Ovary (tissue), 9 donors: Measurements from ENCODE around the gene GGACT. TPM values are rescaled to one million over a fixed set of nuclear protein-coding genes. Genes with fewer than 3 reads are reported as not detected.

ENCODE experiments used
- DNase-seq, 5 donors: peaks; one replicate each; pipeline ENCODE4 v3.0.0-alpha.2; 2019 to 2020
- H3K27ac ChIP-seq, 2 donors: fragments of 200-600 bp; one replicate each; pipeline versions ENCODE4 v1.5.1 to v1.8.0; 2019 to 2022
- H3K27me3 ChIP-seq: fragments of 200-600 bp; one replicate; pipeline ENCODE4 v1.8.0; 2022
- H3K36me3 ChIP-seq: fragments of 200-600 bp; sonication (generic); one replicate; pipeline ENCODE4 v1.5.1; 2019
- H3K4me1 ChIP-seq: one replicate; pipeline ENCODE4 v1.8.1; 2013; ENCODE audit warnings: mild to moderate bottlenecking, moderate library complexity; ENCODE audit not compliant: insufficient read depth
- H3K4me3 ChIP-seq: fragments of 200-600 bp; sonication (generic); one replicate; pipeline ENCODE4 v1.5.1; 2017
- H3K9me3 ChIP-seq, 2 donors: fragments of 200-600 bp in 1 of 2; sonication (generic) in 1 of 2; one replicate each; pipeline versions ENCODE4 v1.5.1 to v1.8.1; 2013 to 2019; ENCODE audit warnings: mild to moderate bottlenecking in 1 of 2, moderate library complexity in 1 of 2
- CTCF ChIP-seq, 3 donors: fragments of 450-650 bp in 2 of 3; fragments of 200-600 bp in 1 of 3; IDR thresholded peaks; one replicate each; pipeline versions ENCODE4 v1.5.1 to v1.8.0; 2016 to 2022; ENCODE audit warnings: antibody characterized with exemption in 3 of 3, mild to moderate bottlenecking in 1 of 3
- EP300 ChIP-seq: sonication (generic); formaldehyde crosslinking; IDR thresholded peaks from one replicate; pipeline ENCODE4 v1.6.1; 2017; ENCODE audit warnings: antibody characterized with exemption
- POLR2A ChIP-seq: fragments of 450-650 bp; IDR thresholded peaks from one replicate; pipeline ENCODE4 v1.6.1; 2017; ENCODE audit warnings: antibody characterized with exemption, mild to moderate bottlenecking, moderate library complexity
- WGBS, 3 donors: extraction: QIAGEN DNeasy Blood & Tissue Kit in 1 of 3; methylation state at CpG; one replicate each; pipeline versions ENCODE4 v1.1.5 to v1.1.7; 2013 to 2017; 5-methylcytosine and 5-hydroxymethylcytosine counted together
- intact Hi-C, 4 donors: fragments of 100-400 bp; cut with DNase I; formaldehyde crosslinking; loops; one replicate each; pipeline versions ENCODE4 v1.11.0 to v1.15.1; 2022 to 2023
- polyA plus RNA-seq, 2 donors: library from polyadenylated mRNA; stranded (reverse); fragments of 200-250 nt in 1 of 2; fragments of 350-450 nt in 1 of 2; fragmentation: Illumina TruSeq in 1 of 2; extraction: RNeasy Lipid Tissue Mini Kit (QIAGEN cat#74804) in 1 of 2; gene quantifications; one replicate each; pipeline ENCODE4 v1.2.3, GENCODE V29; 2013 to 2014
- total RNA-seq, 7 donors: library from RNA; depleted of rRNA in 2 of 7; stranded (reverse); fragments of >200 nt in 2 of 7; fragmentation: NEBNext Ultra II Directional in 3 of 7; extraction: Animal tissue kit (Norgen Biotek cat#: 25700) in 3 of 7; gene quantifications; one replicate each; pipeline versions ENCODE4 v1.1.0 to v1.2.4, GENCODE V29; 2016 to 2023
- donor health status: DM: no; HTN: no; CAD: no; lungs with moderate emphysema.
- donor health status: DM: no; HTN: no; CAD: no.
- donor health status: Bipolar disorder and iron deficiency.
- donor health status: DM: yes; HTN: yes; CAD: no.
- donor health status: DM: no; HTN: no; CAD: no.
- donor health status: DM: yes; HTN: yes; CAD: no.

The GGACT gene
- total and polyA plus RNA-seq, 9 donors: 1.8 to 7.4 (median 2.7) TPM

- Histone ChIP-seq H3K9me3 (no peaks in the 10 kb centered on the region), H3K27me3 (no peaks in the 10 kb centered on the region), H3K4me3 (no peak overlapping the region), H3K4me1 (no peaks in the 10 kb centered on the region), H3K27ac (no peak overlapping the region), H3K36me3 (no peaks in the 10 kb centered on the region)
- TF ChIP-seq EP300: no peak
- no peak for TF ChIP-seq POLR2A
- no peak for TF ChIP-seq CTCF (IDR thresholded peaks at IDR 0.05)
- DNase-seq: no peak
- intact Hi-C loops: no loop called here
- WGBS, 3 donors: 49 to 61% (median 52%) methylated on average over 9 of the region's 9 CpGs
Measured at GRCh38 chr13:100594255-100594654, 5.7 kb upstream of the GGACT start.

GRCh38 chr13:100589178-100589725 is 663 bp upstream of the GGACT start:
- intact Hi-C loops: no loop called here

GRCh38 chr13:100584896-100585295 is 3.7 kb downstream of the GGACT start:
- no peak for TF ChIP-seq CTCF (IDR thresholded peaks at IDR 0.05)
- no peak for TF ChIP-seq EP300
- TF ChIP-seq POLR2A: no peak
- Histone ChIP-seq H3K27me3 (no peaks in the 10 kb centered on the region), H3K4me3 (no peak overlapping the region), H3K9me3 (no peaks in the 10 kb centered on the region), H3K27ac (no peak overlapping the region), H3K36me3 (no peaks in the 10 kb centered on the region), H3K4me1 (peaks cover 7% of the 10 kb centered on the region)
- 71 to 82% (median 76%) methylated on average over 5 of the region's 5 CpGs for WGBS, 3 donors
- DNase-seq: no peak
- intact Hi-C loops: no loop called here

More at GRCh38 chr13:100589178-100589725, 663 bp upstream of the GGACT start:
- DNase-seq: no peak
- 74 to 78% (median 77%) methylated on average over 6 of the region's 6 CpGs for WGBS, 3 donors
- no peak overlapping the region for H3K27ac ChIP-seq
- peak overlapping the region; percentile 63 for H3K4me3 ChIP-seq
- no peaks in the 10 kb centered on the region for H3K9me3 ChIP-seq
- H3K27me3 ChIP-seq: no peaks in the 10 kb centered on the region
- TF ChIP-seq CTCF (IDR thresholded peaks at IDR 0.05) (no peak), EP300 (no peak), POLR2A (no peak)
- peaks cover 7% of the 10 kb centered on the region for H3K4me1 ChIP-seq
- no peaks in the 10 kb centered on the region for H3K36me3 ChIP-seq

- Histone ChIP-seq H3K36me3 (no peaks in the 10 kb centered on the region), H3K4me3 (no peak overlapping the region), H3K27ac (no peak overlapping the region), H3K4me1 (no peaks in the 10 kb centered on the region), H3K9me3 (no peaks in the 10 kb centered on the region), H3K27me3 (no peaks in the 10 kb centered on the region)
- TF ChIP-seq CTCF (IDR thresholded peaks at IDR 0.05) (no peak), POLR2A (no peak), EP300 (no peak)
- intact Hi-C loops: no loop called here
- WGBS, 3 donors: 94 to 98% (median 96%) methylated on average over 2 of the region's 2 CpGs
- no peak for DNase-seq
Measured at GRCh38 chr13:100581504-100581903, 7.1 kb downstream of the GGACT start.
